HFFc6 (cell line): Measurements from ENCODE around the gene TTLL8. TPM values are rescaled to one million over a fixed set of nuclear protein-coding genes. Genes with fewer than 3 reads are reported as not detected.

Experiments used
- DNase-seq: peaks from one replicate; pipeline ENCODE4 v3.0.0-alpha.2; 2018
- H3K27ac Mint-ChIP-seq: 2 replicates; pipeline ENCODE4 v1.8.0; 2020; ENCODE audit warnings: mild to moderate bottlenecking, mixed read lengths
- H3K27me3 Mint-ChIP-seq: 2 replicates; pipeline ENCODE4 v1.8.0; 2021; ENCODE audit warnings: mild to moderate bottlenecking, moderate library complexity, mixed read lengths; ENCODE audit not compliant: insufficient read depth
- H3K36me3 Mint-ChIP-seq: 2 replicates; pipeline ENCODE4 v1.8.0; 2021; ENCODE audit warnings: low read depth, mixed read lengths
- H3K4me1 Mint-ChIP-seq: 2 replicates; pipeline ENCODE4 v1.8.0; 2020; ENCODE audit warnings: low read depth, mixed read lengths
- H3K4me3 Mint-ChIP-seq: 2 replicates; pipeline ENCODE4 v1.8.0; 2020; ENCODE audit warnings: mild to moderate bottlenecking, moderate library complexity, mixed read lengths
- H3K9me3 Mint-ChIP-seq: 2 replicates; pipeline ENCODE4 v1.8.0; 2020; ENCODE audit warnings: mild to moderate bottlenecking, mixed read lengths
- CTCF ChIP-seq: fragments of 200-600 bp; sonication (generic); IDR thresholded peaks from 2 replicates; pipeline ENCODE4 v1.5.0; 2021; ENCODE audit warnings: antibody characterized with exemption, mild to moderate bottlenecking
- long read RNA-seq: library from polyadenylated mRNA; unstranded; transcript quantifications from one replicate; pipeline ENCODE4 v2.0.0, GENCODE V29; 2019
- total RNA-seq, 6 experiments: library from RNA; stranded (reverse); fragmentation: NEBNext Ultra II Directional; extraction: Animal tissue kit (Norgen Biotek cat#: 25700); gene quantifications; 2 replicates in 1 of 6; 3 replicates in 5 of 6; pipeline ENCODE4 v1.2.3, GENCODE V29; 2021

The TTLL8 gene
- not detected for total RNA-seq
- long read RNA-seq, result 0 reads

- no peak for DNase-seq
- Mint-ChIP-seq H3K36me3 (peaks cover 6% of the 10 kb centered on the region), H3K4me3 (no peak within 1 kb of the TSS), H3K9me3 (peaks cover 10% of the 10 kb centered on the region), H3K4me1 (peaks cover 7% of the 10 kb centered on the region; the same call in 1 of the 2 replicates), H3K27ac (no peak within 1 kb of the TSS), H3K27me3 (peaks cover 30% of the 10 kb centered on the region)
- TF ChIP-seq CTCF, result no peak
These were observed at the start of gene TTLL8 for GRCh38 chr22:50058061-50058905. Gene TTLL8, minus strand, starts transcription at chr22:50058298.

- Mint-ChIP-seq H3K36me3 (no peaks in the 10 kb centered on the region), H3K27ac (no peak overlapping the region), H3K4me1 (peaks cover 16% of the 10 kb centered on the region), H3K9me3 (no peaks in the 10 kb centered on the region), H3K27me3 (no peaks in the 10 kb centered on the region; the same call in none of the 2 replicates), H3K4me3 (no peak overlapping the region)
- no peak for TF ChIP-seq CTCF
- DNase-seq, result no peak
These were observed 49.4 kb upstream of the TTLL8 start for GRCh38 chr22:50107529-50107928.

- Mint-ChIP-seq H3K27me3 (peaks cover 2% of the 10 kb centered on the region), H3K4me1 (peaks cover 7% of the 10 kb centered on the region; the same call in 1 of the 2 replicates), H3K9me3 (no peaks in the 10 kb centered on the region), H3K4me3 (no peak overlapping the region; the same call in 1 of the 2 replicates), H3K27ac (no peak overlapping the region), H3K36me3 (no peaks in the 10 kb centered on the region)
- no peak for TF ChIP-seq CTCF
- DNase-seq, result peak; percentile 15
These were observed 47.4 kb upstream of the TTLL8 start for GRCh38 chr22:50105208-50106100.

- no peaks in the 10 kb centered on the region for H3K36me3 Mint-ChIP-seq
- H3K27ac Mint-ChIP-seq, result no peak overlapping the region
- peaks cover 7% of the 10 kb centered on the region; the same call in 1 of the 2 replicates for H3K4me1 Mint-ChIP-seq
- DNase-seq, result no peak
- no peaks in the 10 kb centered on the region for H3K9me3 Mint-ChIP-seq
- no peak for TF ChIP-seq CTCF
- no peak overlapping the region for H3K4me3 Mint-ChIP-seq
- peaks cover 9% of the 10 kb centered on the region for H3K27me3 Mint-ChIP-seq
These were observed 46.0 kb upstream of the TTLL8 start for GRCh38 chr22:50104141-50104544.

- Mint-ChIP-seq H3K9me3 (no peaks in the 10 kb centered on the region), H3K27ac (no peak overlapping the region), H3K36me3 (no peaks in the 10 kb centered on the region), H3K4me3 (no peak overlapping the region), H3K27me3 (peaks cover 12% of the 10 kb centered on the region), H3K4me1 (peaks cover 7% of the 10 kb centered on the region; the same call in 1 of the 2 replicates)
- no peak for TF ChIP-seq CTCF
- DNase-seq, result no peak
These were observed 44.8 kb upstream of the TTLL8 start for GRCh38 chr22:50102946-50103345.
